Uterus (tissue), 4 donors: ENCODE results near the gene CPHXL2. TPM values are rescaled to one million over a fixed set of nuclear protein-coding genes. Genes with fewer than 3 reads are reported as not detected.

ENCODE experiments used
- DNase-seq, 2 donors: peaks; one replicate each; pipeline ENCODE4 v3.0.0-alpha.2; 2019 to 2020
- H3K27ac ChIP-seq, 2 donors: fragments of 200-600 bp; sonication (generic); 1 replicate in 1 of 2; 2 replicates in 1 of 2; pipeline ENCODE4 v1.5.1; 2016 to 2018
- H3K27me3 ChIP-seq, 2 donors: fragments of 200-600 bp; sonication (generic); one replicate each; pipeline ENCODE4 v1.5.1; 2018 to 2019; ENCODE audit warnings: control low read depth in 1 of 2
- H3K36me3 ChIP-seq, 2 donors: fragments of 200-600 bp; sonication (generic); one replicate each; pipeline ENCODE4 v1.5.1; 2019; ENCODE audit warnings: control low read depth in 1 of 2
- H3K4me1 ChIP-seq, 2 donors: fragments of 200-600 bp; sonication (generic); one replicate each; pipeline ENCODE4 v1.5.1; 2018 to 2019; ENCODE audit warnings: control low read depth in 1 of 2
- H3K4me3 ChIP-seq, 2 donors: fragments of 200-600 bp; sonication (generic); 1 replicate in 1 of 2; 2 replicates in 1 of 2; pipeline ENCODE4 v1.5.1; 2018 to 2019; ENCODE audit warnings: mild to moderate bottlenecking in 1 of 2
- H3K9me3 ChIP-seq, 2 donors: fragments of 200-600 bp; sonication (generic); one replicate each; pipeline ENCODE4 v1.5.1; 2019; ENCODE audit warnings: control low read depth in 1 of 2
- CTCF ChIP-seq, 4 experiments: fragments of 200-600 bp in 2 of 4; fragments of 450-650 bp in 2 of 4; sonication (generic) in 2 of 4; IDR thresholded peaks; one replicate each; pipeline ENCODE4 v1.5.1; 2016 to 2019; ENCODE audit warnings: antibody characterized with exemption in 4 of 4, mild to moderate bottlenecking in 2 of 4, moderate library complexity in 1 of 4
- POLR2A ChIP-seq, 2 donors: fragments of 450-650 bp; IDR thresholded peaks; one replicate each; pipeline ENCODE4 v1.6.1; 2016; ENCODE audit warnings: antibody characterized with exemption in 2 of 2, mild to moderate bottlenecking in 1 of 2, moderate library complexity in 1 of 2
- intact Hi-C: fragments of 100-400 bp; cut with DNase I; formaldehyde crosslinking; loops from one replicate; pipeline ENCODE4 v1.15.1; 2023; ENCODE audit warnings: low total_unique reads
- total RNA-seq, 4 donors: library from RNA; depleted of rRNA in 3 of 4; stranded (reverse); fragments of >200 nt in 3 of 4; gene quantifications; one replicate each; pipeline versions ENCODE4 v1.1.0 to v1.2.4, GENCODE V29; 2014 to 2023
- donor health status: DM: yes; HTN: yes; CAD: no.

The CPHXL2 gene
- total RNA-seq, 4 donors from 2014 or later, result not detected

GRCh38 chr16:75660321-75660720 lies 16.5 kb downstream of the CPHXL2 start:
- H3K4me3 ChIP-seq, result no peak overlapping the region
- intact Hi-C loops, result no loop called here
- H3K4me1 ChIP-seq, result no peaks in the 10 kb centered on the region
- H3K36me3 ChIP-seq, result no peaks in the 10 kb centered on the region
- no peak overlapping the region for H3K27ac ChIP-seq
- DNase-seq, result no peak
- no peaks in the 10 kb centered on the region for H3K9me3 ChIP-seq
- H3K27me3 ChIP-seq, result no peaks in the 10 kb centered on the region
- no peak for TF ChIP-seq POLR2A (IDR thresholded peaks at IDR 0.05)

GRCh38 chr16:75658175-75658574 lies 18.6 kb downstream of the CPHXL2 start:
- Histone ChIP-seq H3K4me3 (no peak overlapping the region), H3K36me3 (no peaks in the 10 kb centered on the region), H3K9me3 (no peaks in the 10 kb centered on the region), H3K4me1 (peaks cover 0 to 6% of the 10 kb centered on the region in 2 donors), H3K27ac (no peak overlapping the region), H3K27me3 (no peaks in the 10 kb centered on the region)
- intact Hi-C loops, result no loop called here
- TF ChIP-seq POLR2A (IDR thresholded peaks at IDR 0.05) (no peak), CTCF (IDR thresholded peaks at IDR 0.05) (no peak)
- DNase-seq, result no peak

- intact Hi-C loops, result no loop called here
- Histone ChIP-seq H3K9me3 (no peaks in the 10 kb centered on the region), H3K36me3 (no peaks in the 10 kb centered on the region), H3K4me1 (peaks cover 4 to 11% of the 10 kb centered on the region in 2 donors), H3K27me3 (no peaks in the 10 kb centered on the region), H3K4me3 (no peak overlapping the region), H3K27ac (no peak overlapping the region)
- no peak for DNase-seq
- TF ChIP-seq POLR2A (IDR thresholded peaks at IDR 0.05) (no peak), CTCF (IDR thresholded peaks at IDR 0.05) (no peak)
Measured at GRCh38 chr16:75653922-75654321, 22.9 kb downstream of the CPHXL2 start.

- peak in 1 of 4 experiments; percentile 3 for TF ChIP-seq CTCF (IDR thresholded peaks at IDR 0.05)
- peak in 1 of 2 donors; percentile 52 for TF ChIP-seq POLR2A (IDR thresholded peaks at IDR 0.05)
- H3K4me3 ChIP-seq, result peak overlapping the region; percentile 90 to 100
- intact Hi-C loops, result no loop called here
Measured at GRCh38 chr16:75648265-75649076, 28.3 kb downstream of the CPHXL2 start.

GRCh38 chr16:75647492-75648264 lies 29.1 kb downstream of the CPHXL2 start, which contains the start of the genes KARS1 and TERF2IP:
TSS of gene KARS1 (minus strand) at chr16:75647665. CDS start at chr16:75647639, 26 bp downstream.
TSS of gene TERF2IP (plus strand) at chr16:75647773. CDS start at chr16:75647883, 110 bp downstream.
- intact Hi-C loops, result no loop called here
- peaks cover 5 to 17% of the 10 kb centered on the region in 2 donors for H3K4me1 ChIP-seq
- H3K4me3 ChIP-seq, result peak within 1 kb of the TSS; percentile 90 to 100
- H3K9me3 ChIP-seq, result no peaks in the 10 kb centered on the region
- TF ChIP-seq POLR2A (IDR thresholded peaks at IDR 0.05) (peak; percentile 95), CTCF (IDR thresholded peaks at IDR 0.05) (no peak)
- peak within 1 kb of the TSS; percentile 92 to 96 for H3K27ac ChIP-seq
- no peaks in the 10 kb centered on the region for H3K36me3 ChIP-seq
- peak; percentile 90 to 94 for DNase-seq
- no peaks in the 10 kb centered on the region for H3K27me3 ChIP-seq

More at GRCh38 chr16:75648265-75649076, 28.3 kb downstream of the CPHXL2 start:
- peaks cover 8 to 17% of the 10 kb centered on the region in 2 donors for H3K4me1 ChIP-seq
- H3K9me3 ChIP-seq, result no peaks in the 10 kb centered on the region
- H3K27ac ChIP-seq, result peak overlapping the region; percentile 92 to 96
- H3K27me3 ChIP-seq, result no peaks in the 10 kb centered on the region
- DNase-seq, result peak; percentile 78 to 79
- H3K36me3 ChIP-seq, result no peaks in the 10 kb centered on the region
